GM23338 (cell line): ENCODE data around the gene MED16.

Experiments
- POLR2AphosphoS5 ChIP-seq: IDR thresholded peaks from 2 replicates; pipeline ENCODE4 v1.6.1; 2016; ENCODE audit warnings: antibody characterized with exemption, low read depth
- REST ChIP-seq: IDR thresholded peaks from one replicate; pipeline ENCODE4 v1.6.1; 2018; ENCODE audit warnings: antibody characterized with exemption; ENCODE audit not compliant: unreplicated experiment
- TF ChIP-seq, protein P1 (sequence below), 2 experiments: fragments of 200-600 bp in 1 of 2; sonication (generic) in 1 of 2; conservative IDR thresholded peaks; 2 replicates each; pipeline versions ENCODE4 v1.5.1 to v1.6.1; 2016 to 2017; ENCODE audit warnings: antibody characterized with exemption in 2 of 2, low read depth in 2 of 2, mild to moderate bottlenecking in 2 of 2, moderate library complexity in 1 of 2

DNA sequence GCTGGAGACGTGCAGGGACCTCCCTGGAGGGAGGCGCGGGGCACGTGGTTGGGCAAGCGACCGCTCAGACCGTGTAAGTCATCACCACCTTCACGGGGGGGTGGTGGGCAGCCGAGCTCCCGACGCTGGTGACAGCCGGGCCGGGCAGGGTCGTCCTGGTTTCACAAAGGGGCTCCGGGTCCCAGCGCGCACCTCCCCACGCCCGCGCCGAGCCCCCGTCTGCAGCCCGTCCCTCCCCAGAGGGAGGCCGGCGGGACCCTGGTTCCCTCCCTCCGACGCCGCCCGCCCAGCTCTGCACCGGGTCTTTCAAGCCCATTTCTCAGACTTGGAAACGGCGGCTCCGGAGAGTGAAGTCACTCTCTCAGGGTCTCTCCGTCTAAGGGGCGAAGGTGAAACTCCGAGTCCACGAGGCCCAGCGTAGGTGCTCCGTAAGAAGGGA is 32.1 kb upstream of the MED16 start:
- no peak for TF ChIP-seq POLR2AphosphoS5
- TF ChIP-seq REST: no peak
- TF ChIP-seq, protein P1, sequence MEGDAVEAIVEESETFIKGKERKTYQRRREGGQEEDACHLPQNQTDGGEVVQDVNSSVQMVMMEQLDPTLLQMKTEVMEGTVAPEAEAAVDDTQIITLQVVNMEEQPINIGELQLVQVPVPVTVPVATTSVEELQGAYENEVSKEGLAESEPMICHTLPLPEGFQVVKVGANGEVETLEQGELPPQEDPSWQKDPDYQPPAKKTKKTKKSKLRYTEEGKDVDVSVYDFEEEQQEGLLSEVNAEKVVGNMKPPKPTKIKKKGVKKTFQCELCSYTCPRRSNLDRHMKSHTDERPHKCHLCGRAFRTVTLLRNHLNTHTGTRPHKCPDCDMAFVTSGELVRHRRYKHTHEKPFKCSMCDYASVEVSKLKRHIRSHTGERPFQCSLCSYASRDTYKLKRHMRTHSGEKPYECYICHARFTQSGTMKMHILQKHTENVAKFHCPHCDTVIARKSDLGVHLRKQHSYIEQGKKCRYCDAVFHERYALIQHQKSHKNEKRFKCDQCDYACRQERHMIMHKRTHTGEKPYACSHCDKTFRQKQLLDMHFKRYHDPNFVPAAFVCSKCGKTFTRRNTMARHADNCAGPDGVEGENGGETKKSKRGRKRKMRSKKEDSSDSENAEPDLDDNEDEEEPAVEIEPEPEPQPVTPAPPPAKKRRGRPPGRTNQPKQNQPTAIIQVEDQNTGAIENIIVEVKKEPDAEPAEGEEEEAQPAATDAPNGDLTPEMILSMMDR (conservative IDR thresholded peaks at IDR 0.05; ENCODE audit: low read depth in 2 of 2): no peak
